LNCAP (cell line): ENCODE results near the gene CNBP.

Source experiments
- TF ChIP-seq, protein P1 (sequence below): fragments of 450-650 bp; IDR thresholded peaks from 2 replicates; pipeline ENCODE4 v1.5.1; 2017; ENCODE audit warnings: mild to moderate bottlenecking

CNBP gene

DNA sequence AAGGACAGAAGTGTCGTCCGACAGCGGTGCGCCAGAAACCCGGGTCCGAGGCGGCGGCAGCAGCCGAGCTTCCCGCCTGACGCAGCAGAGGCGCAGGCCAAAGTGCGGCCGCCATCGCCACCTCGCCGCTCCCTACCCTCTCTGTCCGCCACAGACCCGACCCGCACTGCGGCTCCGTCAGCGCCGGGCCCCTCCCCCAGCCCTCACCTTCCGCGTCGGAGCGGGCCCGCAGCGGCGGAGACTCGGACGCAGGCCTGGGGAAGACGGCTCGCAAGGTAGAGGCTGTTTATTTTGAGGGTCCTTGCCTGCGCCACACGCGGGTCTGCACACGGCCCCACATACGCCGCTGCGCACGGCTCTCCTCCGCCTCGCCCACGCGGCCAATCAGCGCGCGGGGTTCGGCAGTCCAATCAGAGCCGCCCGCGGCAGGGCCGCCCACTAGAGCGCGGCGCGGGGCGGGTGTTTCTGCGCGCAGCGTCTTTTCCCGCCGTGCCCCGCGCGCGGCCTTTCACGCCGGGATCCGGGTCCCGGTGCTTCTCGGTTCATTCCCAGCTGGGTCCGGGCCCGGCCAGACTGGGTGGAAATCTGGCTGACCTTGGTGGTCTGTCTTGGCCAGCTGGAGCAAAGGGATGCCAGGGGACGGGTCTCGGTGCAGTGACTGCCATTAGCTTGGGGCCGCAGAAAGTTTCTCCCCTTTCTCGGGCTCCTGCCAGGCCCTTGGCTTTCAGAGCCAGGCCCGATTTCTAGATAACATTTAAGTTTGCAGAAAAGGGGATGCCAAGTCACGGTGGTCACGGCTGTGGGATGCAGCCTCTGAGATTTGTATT, at the start of gene CNBP:
Gene CNBP (minus strand): TSS at position 328 of the 827 bp plus-strand sequence. CDS start 12,139 bp downstream, outside the sequence.
- TF ChIP-seq, protein P1, sequence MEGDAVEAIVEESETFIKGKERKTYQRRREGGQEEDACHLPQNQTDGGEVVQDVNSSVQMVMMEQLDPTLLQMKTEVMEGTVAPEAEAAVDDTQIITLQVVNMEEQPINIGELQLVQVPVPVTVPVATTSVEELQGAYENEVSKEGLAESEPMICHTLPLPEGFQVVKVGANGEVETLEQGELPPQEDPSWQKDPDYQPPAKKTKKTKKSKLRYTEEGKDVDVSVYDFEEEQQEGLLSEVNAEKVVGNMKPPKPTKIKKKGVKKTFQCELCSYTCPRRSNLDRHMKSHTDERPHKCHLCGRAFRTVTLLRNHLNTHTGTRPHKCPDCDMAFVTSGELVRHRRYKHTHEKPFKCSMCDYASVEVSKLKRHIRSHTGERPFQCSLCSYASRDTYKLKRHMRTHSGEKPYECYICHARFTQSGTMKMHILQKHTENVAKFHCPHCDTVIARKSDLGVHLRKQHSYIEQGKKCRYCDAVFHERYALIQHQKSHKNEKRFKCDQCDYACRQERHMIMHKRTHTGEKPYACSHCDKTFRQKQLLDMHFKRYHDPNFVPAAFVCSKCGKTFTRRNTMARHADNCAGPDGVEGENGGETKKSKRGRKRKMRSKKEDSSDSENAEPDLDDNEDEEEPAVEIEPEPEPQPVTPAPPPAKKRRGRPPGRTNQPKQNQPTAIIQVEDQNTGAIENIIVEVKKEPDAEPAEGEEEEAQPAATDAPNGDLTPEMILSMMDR, result no peak

DNA sequence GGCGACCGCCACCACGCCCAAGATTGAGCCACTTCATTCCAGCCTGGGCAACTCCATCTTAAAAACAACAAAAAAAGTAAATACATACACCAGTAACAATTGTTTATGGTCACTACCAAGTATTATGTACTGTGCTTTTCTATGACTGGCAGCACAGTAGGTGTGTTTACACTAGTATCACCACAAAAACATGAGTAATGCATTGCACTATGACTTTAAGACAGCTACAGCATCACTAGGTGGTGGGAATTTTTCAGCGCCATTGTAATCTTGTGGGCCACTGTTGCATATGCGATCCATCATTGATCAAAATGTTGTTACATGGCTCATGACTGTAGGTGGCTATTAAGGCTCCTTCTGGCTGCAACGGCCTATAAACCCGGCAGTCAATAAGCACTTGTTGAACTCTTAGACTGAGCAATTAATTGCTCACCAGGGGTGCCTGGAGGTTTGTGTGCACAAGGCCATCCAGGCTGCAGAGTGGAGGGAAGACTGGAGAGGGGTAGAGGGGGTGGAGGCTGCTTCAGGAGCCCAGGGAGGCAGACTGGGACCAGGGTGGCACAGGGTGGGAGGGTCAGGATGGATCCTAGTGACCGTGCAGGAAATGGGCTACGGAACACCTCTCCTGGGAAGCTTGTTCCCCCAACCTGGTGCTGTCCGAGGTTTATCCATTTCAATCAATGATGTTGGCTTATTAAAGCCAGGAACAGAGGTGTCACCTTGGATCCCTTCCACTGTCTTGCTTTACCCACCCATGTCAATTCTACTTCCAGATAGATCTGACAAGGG, 47.8 kb upstream of the CNBP start:
- TF ChIP-seq, protein P1, result no peak

DNA sequence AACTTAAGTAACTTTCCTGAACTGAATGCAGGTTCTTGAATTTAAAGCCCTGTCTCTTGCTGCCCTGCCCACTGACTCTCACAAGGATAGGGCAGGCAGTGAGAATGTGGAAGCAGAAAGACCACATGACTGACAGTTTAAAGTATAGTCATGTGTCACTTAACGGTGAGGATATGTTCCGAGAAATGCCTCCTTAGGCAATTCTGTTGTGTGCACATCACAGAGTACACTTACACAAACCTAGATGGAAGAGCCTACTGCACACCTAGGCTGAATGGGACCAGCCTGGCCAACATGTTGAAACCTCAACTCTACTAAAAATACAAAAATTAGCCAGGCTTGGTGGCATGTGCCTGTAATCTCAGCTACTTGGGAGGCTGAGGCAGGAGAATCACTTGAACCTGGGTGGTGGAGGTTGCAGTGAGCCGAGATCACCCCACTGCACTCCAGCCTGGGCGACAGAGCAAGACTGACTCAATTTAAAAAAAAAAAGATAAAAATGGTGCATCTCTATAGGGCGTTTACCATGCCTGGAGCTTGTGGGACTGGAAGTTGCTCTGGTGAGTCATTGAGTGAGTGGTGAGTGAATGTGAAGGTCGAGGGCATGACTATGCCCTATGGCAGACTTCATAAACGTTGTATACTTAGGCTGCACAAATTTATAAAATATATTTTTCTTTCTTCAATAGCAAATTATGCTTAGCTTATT, 46.8 kb upstream of the CNBP start:
- TF ChIP-seq, protein P1, result no peak

DNA sequence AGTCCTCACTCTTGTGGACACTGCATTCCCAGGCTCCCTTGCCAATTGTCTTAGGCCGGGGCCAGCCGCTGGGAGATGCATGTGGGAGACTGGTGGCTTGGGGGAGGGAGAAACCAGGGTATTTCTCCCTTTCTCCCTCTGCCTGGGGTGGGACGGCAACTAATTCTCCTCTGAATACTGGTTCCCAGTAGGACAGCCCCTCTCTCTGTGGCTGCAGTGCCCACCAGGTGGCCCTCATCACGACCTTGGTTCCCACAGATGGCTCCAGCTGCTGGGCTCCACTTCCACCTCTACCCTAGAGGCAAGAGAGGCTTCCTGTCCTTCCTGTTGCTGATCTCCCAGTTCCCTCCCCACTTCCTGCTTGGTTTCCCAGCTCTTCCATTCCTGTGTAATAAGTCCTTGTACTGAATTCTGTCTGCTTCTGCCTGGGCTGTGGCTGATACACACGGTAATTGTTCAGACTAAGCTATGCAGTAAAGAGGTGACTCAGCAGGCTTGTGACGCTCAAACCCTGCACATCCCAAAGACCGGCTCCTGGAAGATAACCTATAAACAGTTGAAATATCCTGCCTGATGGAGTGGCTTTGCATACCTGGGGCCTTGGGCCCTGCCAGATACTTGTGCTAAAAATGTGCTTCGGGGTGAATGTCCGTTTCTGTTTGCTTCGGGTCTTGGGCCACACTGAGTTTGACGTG, 45.3 kb upstream of the CNBP start:
- TF ChIP-seq, protein P1, result no peak

DNA sequence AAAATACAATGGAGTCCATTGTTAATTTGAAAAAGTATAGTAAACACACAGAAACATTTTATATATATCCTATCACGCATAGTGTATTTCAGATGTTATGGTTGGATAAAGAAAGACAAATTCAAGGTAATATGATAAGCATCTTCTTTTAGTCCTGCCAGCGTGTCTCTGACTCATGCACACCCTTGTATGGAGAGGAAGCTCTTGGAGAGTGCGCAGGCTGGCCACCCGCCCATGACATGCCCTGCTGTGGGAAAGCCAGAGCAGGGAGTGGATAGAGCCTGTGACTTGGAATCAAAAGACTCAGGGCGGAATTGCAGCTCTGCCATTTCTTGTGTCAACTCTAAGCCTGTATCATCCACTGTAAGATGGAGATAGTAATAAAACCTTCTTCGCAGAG, 42.7 kb upstream of the CNBP start:
- TF ChIP-seq, protein P1, result no peak

DNA sequence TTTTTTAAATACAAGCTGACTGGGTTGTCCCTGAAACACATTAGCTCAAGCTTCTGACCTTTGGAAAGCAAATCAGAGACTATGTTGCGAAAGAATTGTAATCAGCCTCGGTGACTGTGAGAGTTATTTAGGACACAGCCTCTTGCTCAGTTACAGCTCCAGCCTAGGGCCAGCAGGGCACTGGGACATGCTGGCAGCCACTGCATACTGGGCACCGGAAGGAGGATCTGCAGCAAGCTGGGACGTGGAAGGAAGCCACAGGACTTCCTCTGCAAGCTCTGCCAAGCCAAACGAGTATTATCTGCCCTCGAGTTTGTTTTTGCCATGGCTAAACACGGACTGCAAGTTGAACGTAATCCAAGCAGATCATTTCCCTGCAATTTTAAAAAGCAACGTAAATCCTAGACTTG, 41.3 kb upstream of the CNBP start:
- TF ChIP-seq, protein P1, result no peak

DNA sequence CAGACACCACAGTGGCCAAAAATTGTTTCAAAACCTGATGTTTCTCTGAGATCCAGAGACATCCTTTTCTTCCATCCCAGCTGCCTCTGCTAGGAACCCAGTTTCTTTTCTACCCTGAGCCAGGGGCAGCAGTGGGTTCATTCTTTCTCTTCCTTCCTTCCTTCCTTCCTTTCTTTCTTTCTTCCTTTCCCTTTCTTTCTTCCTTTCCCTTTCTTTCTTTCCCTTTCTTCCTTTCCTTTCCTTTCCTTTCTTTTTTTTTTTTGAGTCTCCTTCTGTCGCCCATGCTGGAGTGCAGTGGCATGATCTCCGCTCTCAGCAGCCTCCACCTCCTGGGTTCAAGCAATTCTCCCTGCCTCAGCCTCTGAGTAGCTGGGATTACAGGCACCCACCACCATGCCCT, 35.0 kb upstream of the CNBP start:
- TF ChIP-seq, protein P1, result no peak
